K562 (cell line): ENCODE measurements around the gene HTR3E. TPM values are rescaled to one million over a fixed set of nuclear protein-coding genes. Genes with fewer than 3 reads are reported as not detected.

Source experiments
- ASH1L ChIP-seq: fragments of 450-650 bp; IDR thresholded peaks from 2 replicates; pipeline ENCODE4 v1.6.1; 2018; ENCODE audit warnings: borderline replicate concordance, mild to moderate bottlenecking, low read depth; ENCODE audit not compliant: partially characterized antibody
- ATF1 ChIP-seq, 2 experiments: fragments of 450-650 bp in 1 of 2; IDR thresholded peaks; 2 replicates each; pipeline ENCODE4 v1.6.1; 2016; ENCODE audit warnings: missing compliant biosample characterization in 1 of 2, missing genetic modification characterization in 1 of 2
- CBFA2T2 ChIP-seq: fragments of 450-650 bp; conservative IDR thresholded peaks from 2 replicates; pipeline ENCODE4 v1.6.1; 2017; ENCODE audit warnings: mild to moderate bottlenecking
- CBX3 ChIP-seq, 2 experiments: IDR thresholded peaks; 1 replicate in 1 of 2; 2 replicates in 1 of 2; pipeline ENCODE4 v1.6.1; 2012; ENCODE audit warnings: inconsistent platforms in 2 of 2, low read length in 2 of 2, borderline replicate concordance in 1 of 2, control low read depth in 1 of 2
- EWSR1 ChIP-seq: fragments of 450-650 bp; IDR thresholded peaks from 2 replicates; pipeline ENCODE4 v1.6.1; 2018; ENCODE audit warnings: borderline replicate concordance, mild to moderate bottlenecking, low read depth, moderate library complexity; ENCODE audit not compliant: partially characterized antibody
- HNRNPUL1 ChIP-seq: fragments of 200-400 bp; formaldehyde crosslinking; IDR thresholded peaks from 2 replicates; pipeline ENCODE4 v1.6.1; 2017; ENCODE audit warnings: low read length
- KAT7 ChIP-seq: sonication (generic); formaldehyde crosslinking; IDR thresholded peaks from 2 replicates; pipeline ENCODE4 v1.8.0; 2022; ENCODE audit warnings: missing genetic modification reagents, mild to moderate bottlenecking, borderline replicate concordance
- KLF13 ChIP-seq: fragments of 450-650 bp; IDR thresholded peaks from 2 replicates; pipeline ENCODE4 v1.6.1; 2016; ENCODE audit warnings: missing genetic modification characterization, low read depth, mild to moderate bottlenecking, missing compliant biosample characterization, moderate library complexity, borderline replicate concordance
- NFYB ChIP-seq: IDR thresholded peaks from 2 replicates; pipeline ENCODE4 v1.6.1; 2011; ENCODE audit warnings: mild to moderate bottlenecking, moderate library complexity; ENCODE audit not compliant: insufficient read length; ENCODE audit errors: extremely low read depth
- PHTF2 ChIP-seq: fragments of 250-450 bp; sonication (Bioruptor Pico); IDR thresholded peaks from 2 replicates; pipeline ENCODE4 v1.5.0; 2021; ENCODE audit warnings: mild to moderate bottlenecking
- SP1 ChIP-seq: sonication (generic); formaldehyde crosslinking; IDR thresholded peaks from 2 replicates; pipeline ENCODE4 v1.8.1; 2022; ENCODE audit warnings: mild to moderate bottlenecking, missing genetic modification reagents
- U2AF2 ChIP-seq: fragments of 200-400 bp; formaldehyde crosslinking; optimal IDR thresholded peaks from 2 replicates; pipeline ENCODE3; 2017; ENCODE audit warnings: low read depth, mild to moderate bottlenecking, low read length
- YY1 ChIP-seq, 3 experiments: IDR thresholded peaks; 2 replicates each; pipeline ENCODE4 v1.6.1; 2011; ENCODE audit warnings: low read length in 2 of 3, mild to moderate bottlenecking in 2 of 3, moderate library complexity in 2 of 3, borderline replicate concordance in 1 of 3, control low read depth in 1 of 3, low read depth in 1 of 3; ENCODE audit not compliant: insufficient read depth in 3 of 3, insufficient replicate concordance in 2 of 3, control insufficient read depth in 1 of 3, insufficient read length in 1 of 3; ENCODE audit errors: extremely low read depth in 1 of 3
- ZNF175 ChIP-seq: fragments of 200-800 bp; sonication (Bioruptor generic); IDR thresholded peaks from 2 replicates; pipeline ENCODE4 v1.6.1; 2016; ENCODE audit warnings: low read depth, mild to moderate bottlenecking, missing genetic modification characterization, missing compliant biosample characterization
- ZNF239 ChIP-seq: fragments of 250-450 bp; sonication (Bioruptor Pico); IDR thresholded peaks from 2 replicates; pipeline ENCODE4 v1.4.0; 2020; ENCODE audit warnings: mild to moderate bottlenecking
- ZNF445 ChIP-seq: fragments of 250-450 bp; sonication (Bioruptor Pico); IDR thresholded peaks from 2 replicates; pipeline ENCODE4 v1.4.0; 2020; ENCODE audit warnings: low read depth, mild to moderate bottlenecking, moderate library complexity
- polyA plus RNA-seq, 8 experiments: library from polyadenylated mRNA; depleted of rRNA in 4 of 8; stranded (reverse) in 5 of 8; unstranded in 3 of 8; fragments of >200 nt; fragmentation: Nextera tagmentation in 2 of 8; fragmentation: Illumina TruSeq in 1 of 8; extraction: Ambion mirVana in 2 of 8; extraction: Trizol in 1 of 8; gene quantifications; 2 replicates each; pipeline versions ENCODE4 v1.2.1 to v1.2.3, GENCODE V29; 2011 to 2014; ENCODE audit warnings: inconsistent platforms in 1 of 8, missing spikeins in 1 of 8
- total RNA-seq, 7 experiments: library from RNA; depleted of rRNA in 6 of 7; stranded (reverse); fragments of >200 nt in 6 of 7; fragmentation: Illumina TruSeq in 2 of 7; extraction: Trizol in 2 of 7; gene quantifications; 2 replicates each; pipeline versions ENCODE4 v1.2.1 to v1.2.3, GENCODE V29; 2011 to 2021; ENCODE audit warnings: low replicate concordance in 1 of 7
- TF ChIP-seq, protein P1 (sequence below): fragments of 150-350 bp; IDR thresholded peaks from 2 replicates; pipeline ENCODE4 v1.6.1; 2014; ENCODE audit warnings: low read depth, mild to moderate bottlenecking, low read length, borderline replicate concordance
- TF ChIP-seq, protein P2 (sequence below), 2 experiments: fragments of 450-650 bp in 1 of 2; sonication (generic) in 1 of 2; formaldehyde crosslinking; conservative IDR thresholded peaks; 2 replicates each; pipeline versions ENCODE4 v1.4.0 to v1.8.1; 2020 to 2022; ENCODE audit warnings: mild to moderate bottlenecking in 1 of 2, missing genetic modification reagents in 1 of 2
- TF ChIP-seq, protein P3 (sequence below), 2 experiments: fragments of 450-650 bp; IDR thresholded peaks; 2 replicates each; pipeline ENCODE4 v1.6.1; 2016
- TF ChIP-seq, protein P4 (sequence below): fragments of 250-450 bp; sonication (Bioruptor Pico); IDR thresholded peaks from 2 replicates; pipeline ENCODE4 v1.5.0; 2022; ENCODE audit warnings: mild to moderate bottlenecking

Gene HTR3E
- total and polyA plus RNA-seq, 9 of the 15 experiments (the other 6 are each of a cell fraction or from before 2014, with no cell fraction given): not detected

DNA sequence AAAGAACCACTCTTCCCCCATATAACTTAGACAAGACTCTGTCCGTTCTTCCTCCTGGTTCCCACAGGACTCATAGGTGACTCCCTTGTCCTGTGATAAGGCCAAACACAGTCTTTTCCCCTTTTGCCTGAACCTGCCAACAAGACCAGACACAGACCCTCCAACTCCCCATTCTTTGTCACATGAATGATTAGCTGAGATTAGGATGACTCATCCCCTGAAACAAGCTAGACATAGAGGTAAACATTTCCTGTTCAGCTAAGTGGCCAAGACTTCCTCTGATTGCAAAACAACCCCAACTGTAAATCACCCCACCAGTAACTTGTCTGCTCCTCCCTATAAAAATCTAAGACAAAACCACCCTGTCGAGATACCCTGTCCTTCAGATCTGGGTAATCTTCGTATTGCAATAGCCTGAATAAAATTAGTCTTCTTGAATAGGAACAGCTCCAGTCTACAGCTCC is 11.4 kb upstream of the HTR3E start (continued):
- TF ChIP-seq ZNF175: no peak
- no peak for TF ChIP-seq U2AF2
- TF ChIP-seq PHTF2 (CRISPR knock-in tag): no peak
- TF ChIP-seq ATF1 (CRISPR knock-in tag; IDR thresholded peaks at IDR 0.05): no peak
- TF ChIP-seq ATF1 (tag; IDR thresholded peaks at IDR 0.05): peak; percentile 17; the same call in 1 of the 2 replicates
- no peak for TF ChIP-seq KAT7 (CRISPR knock-in tag)
- peak in 1 of 2 experiments; percentile 85; a peak in 2 of 3 replicates for TF ChIP-seq CBX3 (IDR thresholded peaks at IDR 0.05; ENCODE audit: borderline replicate concordance in 1 of 2, low read length in 2 of 2)
- TF ChIP-seq NFYB: no peak
- no peak for TF ChIP-seq HNRNPUL1
- TF ChIP-seq, protein P1, sequence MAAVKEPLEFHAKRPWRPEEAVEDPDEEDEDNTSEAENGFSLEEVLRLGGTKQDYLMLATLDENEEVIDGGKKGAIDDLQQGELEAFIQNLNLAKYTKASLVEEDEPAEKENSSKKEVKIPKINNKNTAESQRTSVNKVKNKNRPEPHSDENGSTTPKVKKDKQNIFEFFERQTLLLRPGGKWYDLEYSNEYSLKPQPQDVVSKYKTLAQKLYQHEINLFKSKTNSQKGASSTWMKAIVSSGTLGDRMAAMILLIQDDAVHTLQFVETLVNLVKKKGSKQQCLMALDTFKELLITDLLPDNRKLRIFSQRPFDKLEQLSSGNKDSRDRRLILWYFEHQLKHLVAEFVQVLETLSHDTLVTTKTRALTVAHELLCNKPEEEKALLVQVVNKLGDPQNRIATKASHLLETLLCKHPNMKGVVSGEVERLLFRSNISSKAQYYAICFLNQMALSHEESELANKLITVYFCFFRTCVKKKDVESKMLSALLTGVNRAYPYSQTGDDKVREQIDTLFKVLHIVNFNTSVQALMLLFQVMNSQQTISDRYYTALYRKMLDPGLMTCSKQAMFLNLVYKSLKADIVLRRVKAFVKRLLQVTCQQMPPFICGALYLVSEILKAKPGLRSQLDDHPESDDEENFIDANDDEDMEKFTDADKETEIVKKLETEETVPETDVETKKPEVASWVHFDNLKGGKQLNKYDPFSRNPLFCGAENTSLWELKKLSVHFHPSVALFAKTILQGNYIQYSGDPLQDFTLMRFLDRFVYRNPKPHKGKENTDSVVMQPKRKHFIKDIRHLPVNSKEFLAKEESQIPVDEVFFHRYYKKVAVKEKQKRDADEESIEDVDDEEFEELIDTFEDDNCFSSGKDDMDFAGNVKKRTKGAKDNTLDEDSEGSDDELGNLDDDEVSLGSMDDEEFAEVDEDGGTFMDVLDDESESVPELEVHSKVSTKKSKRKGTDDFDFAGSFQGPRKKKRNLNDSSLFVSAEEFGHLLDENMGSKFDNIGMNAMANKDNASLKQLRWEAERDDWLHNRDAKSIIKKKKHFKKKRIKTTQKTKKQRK: no peak
- TF ChIP-seq, protein P2, sequence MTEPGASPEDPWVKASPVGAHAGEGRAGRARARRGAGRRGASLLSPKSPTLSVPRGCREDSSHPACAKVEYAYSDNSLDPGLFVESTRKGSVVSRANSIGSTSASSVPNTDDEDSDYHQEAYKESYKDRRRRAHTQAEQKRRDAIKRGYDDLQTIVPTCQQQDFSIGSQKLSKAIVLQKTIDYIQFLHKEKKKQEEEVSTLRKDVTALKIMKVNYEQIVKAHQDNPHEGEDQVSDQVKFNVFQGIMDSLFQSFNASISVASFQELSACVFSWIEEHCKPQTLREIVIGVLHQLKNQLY (CRISPR knock-in tag; conservative IDR thresholded peaks at IDR 0.05): no peak
- TF ChIP-seq, protein P3, sequence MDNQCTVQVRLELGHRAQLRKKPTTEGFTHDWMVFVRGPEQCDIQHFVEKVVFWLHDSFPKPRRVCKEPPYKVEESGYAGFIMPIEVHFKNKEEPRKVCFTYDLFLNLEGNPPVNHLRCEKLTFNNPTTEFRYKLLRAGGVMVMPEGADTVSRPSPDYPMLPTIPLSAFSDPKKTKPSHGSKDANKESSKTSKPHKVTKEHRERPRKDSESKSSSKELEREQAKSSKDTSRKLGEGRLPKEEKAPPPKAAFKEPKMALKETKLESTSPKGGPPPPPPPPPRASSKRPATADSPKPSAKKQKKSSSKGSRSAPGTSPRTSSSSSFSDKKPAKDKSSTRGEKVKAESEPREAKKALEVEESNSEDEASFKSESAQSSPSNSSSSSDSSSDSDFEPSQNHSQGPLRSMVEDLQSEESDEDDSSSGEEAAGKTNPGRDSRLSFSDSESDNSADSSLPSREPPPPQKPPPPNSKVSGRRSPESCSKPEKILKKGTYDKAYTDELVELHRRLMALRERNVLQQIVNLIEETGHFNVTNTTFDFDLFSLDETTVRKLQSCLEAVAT (IDR thresholded peaks at IDR 0.05): no peak
- TF ChIP-seq SP1 (CRISPR knock-in tag): no peak
- no peak for TF ChIP-seq KLF13 (tag)
- no peak for TF ChIP-seq YY1 (IDR thresholded peaks at IDR 0.05; ENCODE audit: borderline replicate concordance in 1 of 3, control insufficient read depth in 1 of 3, extremely low read depth in 1 of 3, insufficient read depth in 3 of 3, insufficient read length in 1 of 3, insufficient replicate concordance in 2 of 3, low read depth in 1 of 3, low read length in 2 of 3)
- TF ChIP-seq ZNF445 (CRISPR knock-in tag): no peak
- TF ChIP-seq CBFA2T2: peak; percentile 51
- no peak for TF ChIP-seq EWSR1
- no peak for TF ChIP-seq ASH1L
- no peak for TF ChIP-seq ZNF239 (CRISPR knock-in tag)
- TF ChIP-seq, protein P4, sequence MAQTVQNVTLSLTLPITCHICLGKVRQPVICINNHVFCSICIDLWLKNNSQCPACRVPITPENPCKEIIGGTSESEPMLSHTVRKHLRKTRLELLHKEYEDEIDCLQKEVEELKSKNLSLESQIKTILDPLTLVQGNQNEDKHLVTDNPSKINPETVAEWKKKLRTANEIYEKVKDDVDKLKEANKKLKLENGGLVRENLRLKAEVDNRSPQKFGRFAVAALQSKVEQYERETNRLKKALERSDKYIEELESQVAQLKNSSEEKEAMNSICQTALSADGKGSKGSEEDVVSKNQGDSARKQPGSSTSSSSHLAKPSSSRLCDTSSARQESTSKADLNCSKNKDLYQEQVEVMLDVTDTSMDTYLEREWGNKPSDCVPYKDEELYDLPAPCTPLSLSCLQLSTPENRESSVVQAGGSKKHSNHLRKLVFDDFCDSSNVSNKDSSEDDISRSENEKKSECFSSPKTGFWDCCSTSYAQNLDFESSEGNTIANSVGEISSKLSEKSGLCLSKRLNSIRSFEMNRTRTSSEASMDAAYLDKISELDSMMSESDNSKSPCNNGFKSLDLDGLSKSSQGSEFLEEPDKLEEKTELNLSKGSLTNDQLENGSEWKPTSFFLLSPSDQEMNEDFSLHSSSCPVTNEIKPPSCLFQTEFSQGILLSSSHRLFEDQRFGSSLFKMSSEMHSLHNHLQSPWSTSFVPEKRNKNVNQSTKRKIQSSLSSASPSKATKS (CRISPR knock-in tag): no peak
